VCaP (cell line): ENCODE results near the gene MAGT1.

Experiments used
- H3K27ac ChIP-seq: fragments of 450-650 bp; 2 replicates; pipeline ENCODE4 v1.5.1; 2017
- CTCF ChIP-seq: fragments of 450-650 bp; conservative IDR thresholded peaks from 2 replicates; pipeline ENCODE4 v1.5.1; 2017; ENCODE audit warnings: mild to moderate bottlenecking, moderate library complexity

Gene MAGT1

DNA sequence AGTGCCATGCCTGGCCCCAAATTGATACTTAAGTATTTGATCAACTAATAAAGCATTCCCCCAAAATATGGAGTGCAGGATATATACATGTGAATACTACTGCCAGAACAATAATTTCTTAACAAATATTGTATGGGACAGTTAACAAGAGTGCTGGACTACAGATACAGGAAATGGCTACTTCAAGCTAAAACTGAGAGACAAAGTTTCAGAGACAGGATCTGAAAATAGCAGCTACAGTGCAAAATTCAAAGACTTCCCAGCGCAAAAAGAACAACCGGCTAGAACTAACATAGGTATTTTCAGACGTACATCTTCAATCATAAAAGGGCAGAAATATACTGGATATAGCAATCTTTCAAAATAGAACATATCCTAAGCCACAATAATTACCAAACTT, 115.5 kb downstream of the MAGT1 start:
- no peak overlapping the region for H3K27ac ChIP-seq
- TF ChIP-seq CTCF = no peak

- no peak overlapping the region for H3K27ac ChIP-seq
- no peak for TF ChIP-seq CTCF
Observed at GRCh38 chrX:77776659-77777058, 118.6 kb downstream of the MAGT1 start.
